Common myeloid progenitor, CD34-positive (primary cell): ENCODE measurements around the gene GSG1L.

Experiments
- CTCF ChIA-PET: fragments of 350-600 bp; sonication (Branson Sonifier 250); formaldehyde crosslinking; loops from one replicate; lab custom pipeline; 2021; ENCODE audit warnings: antibody characterized with exemption; lab: Charles Lee
- POLR2A ChIA-PET: fragments of 350-600 bp; sonication (Branson Sonifier 250); formaldehyde crosslinking; loops from one replicate; lab custom pipeline; 2021; ENCODE audit warnings: antibody characterized with exemption; lab: Charles Lee
- DNase-seq, 3 donors: peaks; one replicate each; pipeline versions ENCODE4 v3.0.0 to v3.0.0-alpha.2; 2013
- H3K27ac ChIP-seq, 2 experiments: 1 replicate in 1 of 2; 2 replicates in 1 of 2; pipeline ENCODE4 v1.7.0; 2013; ENCODE audit warnings: inconsistent platforms in 2 of 2, low read length in 2 of 2, mild to moderate bottlenecking in 2 of 2, low read depth in 1 of 2, moderate library complexity in 1 of 2; ENCODE audit not compliant: severe bottlenecking in 2 of 2, insufficient read depth in 1 of 2, poor library complexity in 1 of 2
- H3K27me3 ChIP-seq, 5 experiments: replicated peaks in 2 of 5; 1 replicate in 3 of 5; 2 replicates in 2 of 5; pipeline versions ENCODE4 v1.6.1 to v1.7.0; 2013; ENCODE audit warnings: low read length in 4 of 5, mild to moderate bottlenecking in 2 of 5, moderate library complexity in 2 of 5, inconsistent platforms in 1 of 5; ENCODE audit not compliant: insufficient read depth in 5 of 5, control insufficient read depth in 4 of 5
- H3K36me3 ChIP-seq, 4 experiments: 1 replicate in 2 of 4; 2 replicates in 2 of 4; pipeline versions ENCODE4 v1.6.1 to v1.7.0; 2013; ENCODE audit warnings: low read length in 3 of 4, control low read depth in 1 of 4, mild to moderate bottlenecking in 1 of 4; ENCODE audit not compliant: control insufficient read depth in 4 of 4, insufficient read depth in 4 of 4
- H3K4me1 ChIP-seq, 4 experiments: 1 replicate in 3 of 4; 2 replicates in 1 of 4; pipeline versions ENCODE4 v1.6.1 to v1.7.1; 2013; ENCODE audit warnings: low read length in 3 of 4, mild to moderate bottlenecking in 3 of 4, control low read depth in 1 of 4, inconsistent platforms in 1 of 4, moderate library complexity in 1 of 4; ENCODE audit not compliant: control insufficient read depth in 4 of 4, insufficient read depth in 4 of 4; ENCODE audit errors: control extremely low read depth in 1 of 4
- H3K4me3 ChIP-seq, 7 experiments: 1 replicate in 4 of 7; 2 replicates in 3 of 7; pipeline versions ENCODE4 v1.5.1 to v1.7.0; 2013; ENCODE audit warnings: mild to moderate bottlenecking in 7 of 7, low read length in 6 of 7, moderate library complexity in 6 of 7, inconsistent platforms in 2 of 7, low read depth in 2 of 7, control low read depth in 1 of 7; ENCODE audit not compliant: insufficient read depth in 4 of 7, control insufficient read depth in 1 of 7; ENCODE audit errors: extremely low read depth in 1 of 7
- H3K9me3 ChIP-seq, 5 experiments: 1 replicate in 4 of 5; 2 replicates in 1 of 5; pipeline versions ENCODE4 v1.6.1 to v1.7.1; 2013; ENCODE audit warnings: low read length in 4 of 5, mild to moderate bottlenecking in 2 of 5, inconsistent platforms in 1 of 5, low read depth in 1 of 5, moderate library complexity in 1 of 5; ENCODE audit not compliant: control insufficient read depth in 4 of 5, insufficient read depth in 2 of 5; ENCODE audit errors: control extremely low read depth in 1 of 5
- WGBS: methylation state at CpG from one replicate; pipeline ENCODE4 v1.1.5; 2013; ENCODE audit not compliant: insufficient coverage; 5-methylcytosine and 5-hydroxymethylcytosine counted together

Gene GSG1L

GRCh38 chr16:27758544-27758943, 305.0 kb downstream of the GSG1L start:
- DNase-seq: no peak
- 90% methylated on average over 2 of the region's 2 CpGs for WGBS
- H3K27me3 ChIP-seq: no peaks in the 10 kb centered on the region
- CTCF ChIA-PET: interaction anchor here (2.0 kb wide), 1 partner anchor 12 kb away, joined by 5 read pairs; no protein-coding TSS in a partner anchor
- H3K9me3 ChIP-seq: no peaks in the 10 kb centered on the region
- POLR2A ChIA-PET: no interaction called here
- H3K27ac ChIP-seq: no peak overlapping the region
- no peak overlapping the region for H3K4me3 ChIP-seq
- H3K36me3 ChIP-seq: peaks cover 0 to 23% (median 14%) of the 10 kb centered on the region in 4 experiments
- H3K4me1 ChIP-seq: peaks cover 5 to 28% (median 17%) of the 10 kb centered on the region in 4 experiments

DNA sequence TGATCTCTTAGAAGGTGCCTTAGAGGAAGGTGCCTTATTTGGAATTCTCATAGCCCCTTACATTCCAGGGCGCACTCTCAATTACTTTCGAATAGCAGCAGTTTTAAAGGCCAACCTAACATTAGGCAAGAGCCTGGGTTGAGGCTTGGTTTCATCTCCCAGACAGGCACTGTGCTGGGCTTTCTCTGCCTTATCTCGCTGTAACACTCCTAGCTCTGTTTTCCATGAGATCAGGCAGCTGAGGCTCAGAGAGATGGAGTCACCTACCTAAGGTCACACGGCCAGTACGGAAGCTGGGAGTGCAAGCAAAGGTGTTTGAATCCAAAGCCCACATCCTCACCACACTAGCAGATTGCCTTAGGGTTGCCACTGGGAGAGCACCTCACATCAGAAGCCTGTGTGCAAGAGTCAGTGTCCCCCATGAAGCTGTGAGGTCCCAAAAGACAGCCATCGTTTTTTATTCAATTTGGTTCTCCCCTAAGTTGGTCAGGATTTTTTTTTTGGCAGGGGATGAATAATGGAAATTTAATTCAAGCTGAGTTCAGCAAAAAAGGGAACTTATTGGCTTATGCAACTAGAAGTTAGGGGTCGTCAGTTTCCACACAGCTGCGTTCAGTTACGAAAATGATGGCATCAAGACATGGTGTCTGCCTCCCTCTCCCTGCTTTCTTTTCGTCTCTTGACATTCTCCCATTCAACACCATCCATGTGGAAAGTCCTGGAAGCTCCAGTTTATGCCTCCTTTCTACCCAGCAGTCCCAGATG, 307.1 kb downstream of the GSG1L start:
- ChIA-PET CTCF (interaction anchor here (0.8 kb wide), 1 partner anchor 13 kb away, joined by 3 read pairs; no protein-coding TSS in a partner anchor), POLR2A (no interaction called here)
- peak in 2 of 3 donors; percentile 45 to 46 for DNase-seq
- H3K4me3 ChIP-seq: no peak overlapping the region
- H3K9me3 ChIP-seq: no peaks in the 10 kb centered on the region
- H3K27me3 ChIP-seq: no peaks in the 10 kb centered on the region
- H3K36me3 ChIP-seq: peaks cover 0 to 19% (median 4%) of the 10 kb centered on the region in 4 experiments
- no peak overlapping the region for H3K27ac ChIP-seq
- 53% methylated on average over 8 of the region's 10 CpGs for WGBS
- H3K4me1 ChIP-seq: peaks cover 5 to 28% (median 17%) of the 10 kb centered on the region in 4 experiments

DNA sequence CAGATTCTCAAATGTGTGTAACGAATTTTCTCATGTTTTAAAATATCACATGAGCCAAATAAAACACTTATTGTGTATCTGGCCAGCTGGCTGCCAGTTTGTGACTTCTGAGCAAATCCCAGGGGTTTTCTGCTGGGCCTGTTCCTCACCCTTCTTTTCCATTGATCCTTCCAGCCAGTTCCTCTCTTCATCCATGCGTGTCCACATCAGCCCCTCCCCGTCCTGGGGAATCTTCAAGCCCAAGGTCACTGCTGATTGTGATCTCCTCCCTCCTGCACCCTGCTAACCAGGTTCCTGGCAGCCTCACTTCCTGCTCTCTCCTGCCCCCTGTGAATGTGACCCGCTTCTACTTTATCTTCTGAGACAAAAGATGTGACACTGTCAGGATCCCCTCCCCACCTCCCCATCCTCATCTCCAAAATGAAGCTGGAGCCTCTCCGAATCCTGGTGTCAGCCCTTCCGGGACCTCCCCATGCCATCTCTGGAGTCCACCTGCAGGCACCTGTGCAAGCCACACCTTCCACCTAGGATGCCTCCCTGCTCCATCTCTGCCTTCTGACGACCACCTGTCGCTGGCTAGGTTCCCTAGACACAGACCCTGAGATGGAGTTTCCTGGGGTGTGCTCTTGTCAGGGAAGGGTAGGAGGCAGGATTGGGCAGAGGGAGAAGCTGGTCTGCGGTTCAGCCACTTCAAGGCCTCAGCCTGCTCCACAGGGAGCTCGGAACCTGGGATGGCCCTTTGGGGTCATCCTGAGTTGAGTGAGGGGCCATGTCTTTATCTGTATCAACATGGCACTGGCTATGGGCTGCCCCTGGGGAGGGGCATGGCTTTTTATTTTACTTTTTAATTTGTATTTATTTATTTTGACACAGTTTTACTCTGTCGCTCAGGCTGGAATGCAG, 308.5 kb downstream of the GSG1L start:
- no peak overlapping the region for H3K27ac ChIP-seq
- peaks cover 2 to 17% (median 10%) of the 10 kb centered on the region in 4 experiments for H3K4me1 ChIP-seq
- DNase-seq: no peak
- H3K9me3 ChIP-seq: no peaks in the 10 kb centered on the region
- H3K27me3 ChIP-seq: no peaks in the 10 kb centered on the region
- CTCF ChIA-PET: interaction anchor here (1.6 kb wide), 1 partner anchor 26 kb away, joined by 4 read pairs; no protein-coding TSS in a partner anchor
- peaks cover 0 to 21% (median 5%) of the 10 kb centered on the region in 4 experiments for H3K36me3 ChIP-seq
- H3K4me3 ChIP-seq: no peak overlapping the region
- POLR2A ChIA-PET: no interaction called here
- 90% methylated on average over 8 of the region's 11 CpGs for WGBS

DNA sequence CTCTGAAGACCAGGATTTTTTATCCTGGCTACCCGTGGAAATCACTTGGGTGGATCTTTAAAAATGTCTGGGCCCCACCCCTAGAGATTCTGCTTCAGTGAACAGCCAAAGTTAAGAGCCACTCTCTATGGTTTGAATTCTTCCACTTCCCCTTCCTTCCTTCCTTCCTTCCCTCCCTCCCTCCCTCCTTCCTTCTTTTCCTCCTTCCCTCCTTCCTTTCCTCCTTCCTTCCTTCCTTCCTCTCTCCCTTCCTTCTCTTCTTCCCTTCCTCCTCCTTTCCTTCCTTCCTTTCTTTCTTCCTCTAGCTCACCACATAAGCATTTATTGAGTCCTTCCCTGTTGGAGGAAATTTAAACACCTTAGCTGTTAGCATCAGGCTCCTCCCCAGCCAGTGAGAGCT, 310.0 kb downstream of the GSG1L start:
- Histone ChIP-seq H3K36me3 (peaks cover 0 to 22% (median 5%) of the 10 kb centered on the region in 4 experiments), H3K9me3 (no peaks in the 10 kb centered on the region), H3K27ac (no peak overlapping the region), H3K27me3 (no peaks in the 10 kb centered on the region), H3K4me3 (no peak overlapping the region), H3K4me1 (peaks cover 2 to 14% (median 9%) of the 10 kb centered on the region in 4 experiments)
- POLR2A ChIA-PET: no interaction called here
- CTCF ChIA-PET: interaction anchor here (1.6 kb wide), 1 partner anchor 24 kb away, joined by 4 read pairs; no protein-coding TSS in a partner anchor
- no peak for DNase-seq
- WGBS: 80% methylated on average over 1 of the region's 1 CpG

DNA sequence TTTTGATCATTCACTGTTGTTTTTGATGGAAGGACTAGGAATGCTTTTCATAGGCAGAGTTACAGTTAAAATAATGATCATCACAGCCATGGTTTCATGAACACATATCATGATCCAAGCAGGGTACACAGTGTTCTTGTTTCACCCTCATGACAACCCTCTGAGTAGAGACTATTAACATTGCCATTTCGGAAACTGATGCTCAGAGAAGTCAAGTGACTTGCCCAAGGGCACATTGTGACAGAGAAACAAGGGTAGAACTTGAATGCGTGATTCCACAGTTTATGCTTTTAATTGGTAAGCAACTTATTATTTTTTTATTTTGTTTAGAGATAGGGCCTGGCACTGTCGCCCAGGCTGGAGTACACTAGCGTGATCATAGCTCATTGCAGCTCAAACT, 311.3 kb downstream of the GSG1L start:
- Histone ChIP-seq H3K27ac (no peak overlapping the region), H3K4me3 (no peak overlapping the region), H3K9me3 (no peaks in the 10 kb centered on the region), H3K27me3 (no peaks in the 10 kb centered on the region), H3K4me1 (peaks cover 2 to 14% (median 10%) of the 10 kb centered on the region in 4 experiments), H3K36me3 (peaks cover 0 to 19% (median 6%) of the 10 kb centered on the region in 4 experiments)
- no peak for DNase-seq
- ChIA-PET CTCF (no interaction called here), POLR2A (no interaction called here)
- 100% methylated on average over 4 of the region's 4 CpGs for WGBS

DNA sequence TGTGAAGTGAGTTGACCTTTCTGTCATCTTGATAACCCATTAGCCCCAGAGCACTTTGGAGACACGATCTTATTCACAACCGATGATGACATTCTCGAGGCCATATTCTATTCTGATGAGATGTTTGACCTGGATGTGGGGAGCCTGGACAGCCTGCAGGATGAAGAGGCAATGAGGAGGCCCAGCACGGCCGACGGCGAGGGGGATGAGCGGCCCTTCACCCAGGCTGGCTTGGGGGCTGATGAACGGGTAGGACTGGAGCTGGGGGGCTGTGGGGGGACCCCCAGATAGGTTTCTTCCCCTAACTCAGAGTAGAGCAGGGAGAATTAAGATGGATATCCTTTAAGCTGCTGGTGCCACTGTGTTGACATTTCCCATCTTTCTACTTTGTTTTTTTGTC, 311.8 kb downstream of the GSG1L start:
- ChIA-PET CTCF (no interaction called here), POLR2A (no interaction called here)
- H3K4me3 ChIP-seq: no peak overlapping the region
- H3K9me3 ChIP-seq: no peaks in the 10 kb centered on the region
- H3K27ac ChIP-seq: no peak overlapping the region
- no peak for DNase-seq
- WGBS: 100% methylated on average over 7 of the region's 9 CpGs
- no peaks in the 10 kb centered on the region for H3K27me3 ChIP-seq
- peaks cover 1 to 13% (median 10%) of the 10 kb centered on the region in 4 experiments for H3K4me1 ChIP-seq
- peaks cover 0 to 19% (median 6%) of the 10 kb centered on the region in 4 experiments for H3K36me3 ChIP-seq
